ENCODE results near the gene SPDEF.

The SPDEF gene

DNA sequence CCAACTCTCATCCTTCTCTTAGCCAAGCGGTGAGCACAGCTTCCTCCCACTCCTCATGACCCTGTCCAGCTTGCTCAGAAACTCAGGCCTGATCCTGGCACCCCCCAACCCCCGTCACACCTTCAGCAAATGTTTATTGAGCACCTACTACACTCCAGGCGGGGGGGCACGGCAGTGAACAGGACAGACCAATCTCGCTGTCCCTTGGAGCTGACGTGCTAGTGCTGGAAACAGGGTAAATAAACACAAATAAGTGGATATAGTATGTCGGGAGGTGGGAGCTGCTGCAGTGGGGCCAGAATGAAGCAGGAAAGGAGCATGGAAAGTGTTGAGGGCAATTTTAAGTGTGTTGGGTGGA lies 7.4 kb upstream of the SPDEF start:
- TF ChIP-seq, protein P1, sequence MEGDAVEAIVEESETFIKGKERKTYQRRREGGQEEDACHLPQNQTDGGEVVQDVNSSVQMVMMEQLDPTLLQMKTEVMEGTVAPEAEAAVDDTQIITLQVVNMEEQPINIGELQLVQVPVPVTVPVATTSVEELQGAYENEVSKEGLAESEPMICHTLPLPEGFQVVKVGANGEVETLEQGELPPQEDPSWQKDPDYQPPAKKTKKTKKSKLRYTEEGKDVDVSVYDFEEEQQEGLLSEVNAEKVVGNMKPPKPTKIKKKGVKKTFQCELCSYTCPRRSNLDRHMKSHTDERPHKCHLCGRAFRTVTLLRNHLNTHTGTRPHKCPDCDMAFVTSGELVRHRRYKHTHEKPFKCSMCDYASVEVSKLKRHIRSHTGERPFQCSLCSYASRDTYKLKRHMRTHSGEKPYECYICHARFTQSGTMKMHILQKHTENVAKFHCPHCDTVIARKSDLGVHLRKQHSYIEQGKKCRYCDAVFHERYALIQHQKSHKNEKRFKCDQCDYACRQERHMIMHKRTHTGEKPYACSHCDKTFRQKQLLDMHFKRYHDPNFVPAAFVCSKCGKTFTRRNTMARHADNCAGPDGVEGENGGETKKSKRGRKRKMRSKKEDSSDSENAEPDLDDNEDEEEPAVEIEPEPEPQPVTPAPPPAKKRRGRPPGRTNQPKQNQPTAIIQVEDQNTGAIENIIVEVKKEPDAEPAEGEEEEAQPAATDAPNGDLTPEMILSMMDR (IDR thresholded peaks at IDR 0.05; ENCODE audit: insufficient read depth, missing control alignments), result no peak
- FAIRE-seq, result no peak
- no peak for DNase-seq (ENCODE audit: insufficient read length, low spot score)

DNA sequence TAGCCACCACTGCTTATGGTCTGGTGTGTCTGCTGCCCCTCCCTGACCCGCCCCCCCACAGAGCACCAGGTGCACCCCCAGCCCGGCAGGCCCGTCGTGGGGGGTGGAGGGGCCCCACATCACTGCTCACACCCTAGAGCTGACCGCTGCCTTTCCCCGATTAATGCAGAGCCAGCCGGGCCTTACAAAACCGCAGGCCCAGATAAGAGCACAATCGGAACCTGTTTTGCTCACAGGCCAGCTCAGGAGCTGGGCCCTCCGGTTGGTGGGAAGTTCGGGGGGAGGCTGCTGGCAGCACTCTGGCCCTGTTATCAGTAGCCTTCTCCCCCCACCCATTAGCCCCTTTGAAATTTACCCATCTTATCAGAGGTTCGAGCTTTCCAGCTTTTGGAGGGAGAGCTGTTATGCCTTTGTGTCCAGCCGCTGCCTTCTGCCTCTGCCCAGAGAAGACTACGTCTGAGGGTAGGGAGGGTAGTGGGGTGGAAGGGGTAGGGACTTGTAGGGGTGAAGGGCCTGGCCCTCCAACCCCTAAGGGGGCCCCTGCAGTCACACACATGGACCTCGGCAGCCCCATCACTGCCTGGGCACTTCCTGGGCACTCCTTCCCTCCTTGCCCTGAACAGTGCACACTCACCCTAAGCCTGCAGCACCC lies 6.9 kb upstream of the SPDEF start:
- TF ChIP-seq, protein P1 (IDR thresholded peaks at IDR 0.05; ENCODE audit: insufficient read depth, missing control alignments), result no peak
- FAIRE-seq (no peak), DNase-seq (ENCODE audit: insufficient read length, low spot score) (no peak)

DNA sequence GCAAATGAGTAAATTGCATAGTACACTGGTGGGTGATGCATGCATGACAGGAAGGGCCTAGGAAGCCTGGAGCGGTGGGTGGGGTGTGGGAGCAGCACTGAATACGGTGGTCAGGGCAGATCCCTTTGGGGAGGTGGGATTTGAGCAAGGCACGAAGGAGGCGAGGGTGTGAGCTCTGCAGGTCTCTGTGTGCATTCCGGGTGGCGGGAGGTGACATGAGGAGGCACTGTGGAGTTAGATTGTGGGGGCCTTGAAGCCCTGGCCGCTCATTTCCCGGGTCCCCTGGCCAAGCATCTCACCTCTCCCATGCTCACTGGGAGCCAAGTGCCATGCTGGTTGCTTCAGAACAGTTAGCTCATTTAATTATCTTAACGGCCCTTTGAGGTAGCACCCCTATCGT lies 6.2 kb upstream of the SPDEF start:
- DNase-seq (ENCODE audit: insufficient read length, low spot score) (no peak), FAIRE-seq (no peak)
- TF ChIP-seq, protein P1 (IDR thresholded peaks at IDR 0.05; ENCODE audit: insufficient read depth, missing control alignments), result no peak

DNA sequence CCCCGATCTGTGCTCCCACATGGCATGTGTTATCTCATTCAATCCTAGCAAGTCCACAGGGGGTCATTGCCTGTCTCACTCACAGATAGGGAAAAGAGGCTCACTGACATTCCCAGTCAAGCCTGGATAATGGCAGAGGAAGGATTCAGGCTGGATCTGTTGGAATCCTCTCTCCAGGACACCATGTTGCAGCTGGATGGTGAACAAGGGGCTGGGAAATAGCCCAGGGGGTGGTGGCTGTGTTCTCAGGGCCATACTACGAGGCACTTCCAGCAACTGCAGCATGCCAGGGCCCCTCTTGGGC lies 5.0 kb upstream of the SPDEF start:
- FAIRE-seq, result no peak
- TF ChIP-seq, protein P1 (IDR thresholded peaks at IDR 0.05; ENCODE audit: insufficient read depth, missing control alignments), result no peak

DNA sequence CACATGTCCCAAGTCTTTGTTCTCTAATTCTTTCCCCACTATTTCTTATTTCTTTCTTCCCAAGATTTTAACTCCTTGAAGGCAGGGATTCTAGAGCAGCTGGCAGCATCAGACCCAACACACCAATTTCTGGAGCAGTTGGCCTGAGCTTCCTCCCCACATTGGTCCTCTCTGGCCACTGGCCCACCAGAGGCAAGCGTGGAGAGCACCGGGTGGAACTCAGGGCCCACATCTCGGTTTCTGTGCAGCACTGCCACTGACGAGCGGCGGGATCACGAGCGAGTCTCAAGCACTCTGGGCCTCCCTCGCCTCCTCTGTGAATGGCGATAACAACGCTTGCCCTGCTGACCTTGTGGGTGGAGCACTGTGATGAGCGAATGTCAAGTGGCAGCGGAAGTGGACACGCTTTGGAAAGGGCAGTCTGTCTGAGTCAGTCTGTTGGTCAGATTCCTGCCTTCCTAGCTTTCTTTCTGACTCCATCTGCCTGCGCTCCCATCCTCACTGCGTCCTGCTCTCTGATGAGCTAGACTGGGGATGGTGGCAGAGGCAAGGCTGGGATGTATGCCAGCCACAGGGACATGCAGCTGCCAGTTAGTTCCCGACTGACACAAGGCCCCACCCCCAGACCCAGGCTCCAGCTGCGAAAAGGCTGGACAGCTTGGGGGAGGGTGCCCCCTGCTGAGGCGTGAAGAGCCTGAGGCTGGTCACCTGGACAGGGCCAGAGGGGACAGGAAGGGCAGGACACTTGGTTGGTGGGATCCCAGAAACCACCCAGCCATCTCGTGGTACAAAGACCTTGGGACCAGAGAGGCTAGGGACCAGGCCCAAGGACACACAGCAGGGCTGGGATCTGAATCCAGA lies 4.5 kb upstream of the SPDEF start:
- TF ChIP-seq, protein P1 (IDR thresholded peaks at IDR 0.05; ENCODE audit: insufficient read depth, missing control alignments), result peak; percentile 18
- FAIRE-seq, result no peak
- no peak for DNase-seq (ENCODE audit: insufficient read length, low spot score)

More for the DNA sequence above, 5.0 kb upstream of the SPDEF start:
- no peak for DNase-seq (ENCODE audit: insufficient read length, low spot score)

DNA sequence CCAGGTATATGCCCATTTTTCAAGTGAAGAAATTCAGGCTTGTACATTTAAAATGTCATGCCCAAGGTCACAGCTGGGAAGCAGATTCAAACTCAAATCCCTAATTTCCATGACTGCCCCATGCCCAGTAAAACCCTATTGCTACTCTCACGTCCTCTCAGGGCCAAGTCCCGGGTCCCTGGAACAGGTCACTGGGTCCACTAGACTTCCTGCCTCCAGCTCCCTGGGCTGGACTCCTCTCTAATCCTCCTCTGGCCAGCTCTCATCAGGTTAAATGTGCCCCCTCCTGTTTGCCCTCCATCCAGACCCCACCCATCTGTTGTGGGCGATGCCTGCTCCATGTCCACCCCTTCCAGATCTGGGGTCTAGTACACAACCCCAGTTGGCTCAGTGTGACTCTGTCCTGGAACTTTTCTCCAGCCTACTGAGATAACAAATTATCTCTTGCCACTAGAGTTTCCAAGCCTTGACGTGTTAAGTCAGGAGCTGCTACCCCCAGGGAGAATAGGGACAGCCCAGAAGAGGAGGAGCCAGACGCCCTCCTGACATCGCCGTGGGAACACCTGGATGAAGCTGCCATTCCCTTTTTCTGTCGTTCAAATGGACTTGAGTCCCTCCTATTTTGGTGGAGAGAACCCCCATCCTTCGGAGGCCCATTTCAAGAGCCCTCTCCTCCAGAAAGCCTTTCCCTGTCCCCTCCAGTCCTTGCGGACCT lies 3.7 kb upstream of the SPDEF start:
- no peak for FAIRE-seq
- DNase-seq (ENCODE audit: insufficient read length, low spot score), result no peak
- TF ChIP-seq, protein P1 (IDR thresholded peaks at IDR 0.05; ENCODE audit: insufficient read depth, missing control alignments), result no peak
